Psoas muscle (tissue), 8 donors: ENCODE results near the gene LRRC1. TPM values are rescaled to one million over a fixed set of nuclear protein-coding genes. Genes with fewer than 3 reads are reported as not detected.
A peak's percentile ranks its signal among the peaks of the same experiment; 100 is the strongest.
"Not testable (repeated sequence)": the region's sequence is repeated elsewhere in the genome, so short reads cannot be mapped to it uniquely, and the experiment has no call there.

Experiments
- ATAC-seq, 4 donors: fragments of 200-7000 bp; cut with Tn5 transposase; one replicate each; pipeline ENCODE4 v1.9.1; 2020; ENCODE audit warnings: moderate library complexity in 3 of 4, mild to moderate bottlenecking in 2 of 4
- DNase-seq, 2 donors: peaks; one replicate each; pipeline ENCODE4 v3.0.0-alpha.2; 2020
- H3K27ac ChIP-seq: fragments of 200-600 bp; one replicate; pipeline ENCODE4 v1.8.0; 2022
- H3K27me3 ChIP-seq, 3 donors: fragments of 200-600 bp in 1 of 3; one replicate each; pipeline versions ENCODE4 v1.6.1 to v1.8.0; 2013 to 2022; ENCODE audit warnings: low read length in 2 of 3, mild to moderate bottlenecking in 2 of 3, moderate library complexity in 1 of 3; ENCODE audit not compliant: insufficient read depth in 3 of 3
- H3K36me3 ChIP-seq, 2 donors: fragments of 200-600 bp in 1 of 2; one replicate each; pipeline versions ENCODE4 v1.6.1 to v1.8.0; 2013 to 2022; ENCODE audit warnings: low read depth in 1 of 2, mild to moderate bottlenecking in 1 of 2, moderate library complexity in 1 of 2; ENCODE audit not compliant: insufficient read depth in 1 of 2
- H3K4me1 ChIP-seq: fragments of 200-600 bp; one replicate; pipeline ENCODE4 v1.8.0; 2022
- H3K4me3 ChIP-seq: fragments of 200-600 bp; one replicate; pipeline ENCODE4 v1.8.0; 2022; ENCODE audit warnings: mild to moderate bottlenecking
- H3K9me3 ChIP-seq: fragments of 200-600 bp; one replicate; pipeline ENCODE4 v1.8.0; 2022
- WGBS, 3 donors: extraction: QIAGEN DNeasy Blood & Tissue Kit; methylation state at CpG; one replicate each; pipeline versions ENCODE4 v1.1.6 to v1.1.7; 2013; 5-methylcytosine and 5-hydroxymethylcytosine counted together
- intact Hi-C, 2 donors: fragments of 100-400 bp; cut with DNase I; formaldehyde crosslinking; loops; one replicate each; pipeline versions ENCODE4 v1.11.0 to v1.14.2; 2022
- polyA plus RNA-seq, 3 donors: library from polyadenylated mRNA; stranded (reverse); fragments of 200-250 nt; gene quantifications; one replicate each; pipeline ENCODE4 v1.2.3, GENCODE V29; 2013
- total RNA-seq, 4 donors: library from RNA; stranded (reverse); fragmentation: NEBNext Ultra II Directional in 2 of 4; extraction: Animal tissue kit (Norgen Biotek cat#: 25700) in 2 of 4; gene quantifications; one replicate each; pipeline versions ENCODE4 v1.2.1 to v1.2.4, GENCODE V29; 2021 to 2023
- TF ChIP-seq, protein P1 (sequence below): fragments of 200-600 bp; IDR thresholded peaks from one replicate; pipeline ENCODE4 v1.8.0; 2022; ENCODE audit warnings: antibody characterized with exemption
- donor health status: healthy with polysubstance abuse.
- donor health status: DM: no; HTN: no; CAD: no; lungs with moderate emphysema.
- donor health status: Bipolar disorder and iron deficiency.
- donor health status: healthy.
- donor health status: DM: yes; HTN: yes; CAD: no.
- donor health status: DM: no; HTN: no; CAD: no.
- donor health status: DM: no; HTN: no; CAD: no.
- donor health status: DM: yes; HTN: yes; CAD: no.

The LRRC1 gene
- total and polyA plus RNA-seq, 7 donors, result 0.39 to 1.1 (median 0.46) TPM

DNA sequence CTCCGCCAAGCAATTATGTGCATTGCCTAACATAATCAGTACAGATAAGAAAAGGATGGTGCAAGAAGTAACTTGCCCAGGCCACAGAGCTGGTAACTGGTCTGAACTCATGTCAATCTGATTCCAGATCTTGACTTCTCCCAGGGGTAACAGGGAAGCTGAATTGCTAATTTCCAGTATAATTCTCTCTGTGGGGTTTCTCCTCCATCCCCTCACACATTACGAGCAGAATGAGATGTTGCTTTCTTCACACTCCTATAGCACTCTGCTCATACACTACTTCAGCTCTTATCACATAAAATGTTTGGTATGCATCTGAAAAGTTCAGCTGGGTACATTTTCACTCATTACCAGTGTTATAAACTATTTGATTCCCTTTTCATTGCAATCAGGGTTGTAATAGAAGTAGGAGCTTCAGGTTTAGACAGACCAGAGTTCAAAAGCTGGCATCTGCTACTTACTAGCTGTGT is 24.0 kb upstream of the LRRC1 start:
- H3K4me3 ChIP-seq, result no peak overlapping the region
- DNase-seq (no peak), ATAC-seq (no peak)
- no peaks in the 10 kb centered on the region for H3K36me3 ChIP-seq
- peaks cover 0 to 4% (median 0%) of the 10 kb centered on the region in 3 donors for H3K27me3 ChIP-seq
- 94 to 97% (median 96%) methylated on average over 2 of the region's 2 CpGs for WGBS, 3 donors
- no peak overlapping the region for H3K27ac ChIP-seq
- no peaks in the 10 kb centered on the region for H3K4me1 ChIP-seq
- intact Hi-C loops, result no loop called here
- TF ChIP-seq, protein P1, sequence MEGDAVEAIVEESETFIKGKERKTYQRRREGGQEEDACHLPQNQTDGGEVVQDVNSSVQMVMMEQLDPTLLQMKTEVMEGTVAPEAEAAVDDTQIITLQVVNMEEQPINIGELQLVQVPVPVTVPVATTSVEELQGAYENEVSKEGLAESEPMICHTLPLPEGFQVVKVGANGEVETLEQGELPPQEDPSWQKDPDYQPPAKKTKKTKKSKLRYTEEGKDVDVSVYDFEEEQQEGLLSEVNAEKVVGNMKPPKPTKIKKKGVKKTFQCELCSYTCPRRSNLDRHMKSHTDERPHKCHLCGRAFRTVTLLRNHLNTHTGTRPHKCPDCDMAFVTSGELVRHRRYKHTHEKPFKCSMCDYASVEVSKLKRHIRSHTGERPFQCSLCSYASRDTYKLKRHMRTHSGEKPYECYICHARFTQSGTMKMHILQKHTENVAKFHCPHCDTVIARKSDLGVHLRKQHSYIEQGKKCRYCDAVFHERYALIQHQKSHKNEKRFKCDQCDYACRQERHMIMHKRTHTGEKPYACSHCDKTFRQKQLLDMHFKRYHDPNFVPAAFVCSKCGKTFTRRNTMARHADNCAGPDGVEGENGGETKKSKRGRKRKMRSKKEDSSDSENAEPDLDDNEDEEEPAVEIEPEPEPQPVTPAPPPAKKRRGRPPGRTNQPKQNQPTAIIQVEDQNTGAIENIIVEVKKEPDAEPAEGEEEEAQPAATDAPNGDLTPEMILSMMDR, result no peak
- no peaks in the 10 kb centered on the region for H3K9me3 ChIP-seq

DNA sequence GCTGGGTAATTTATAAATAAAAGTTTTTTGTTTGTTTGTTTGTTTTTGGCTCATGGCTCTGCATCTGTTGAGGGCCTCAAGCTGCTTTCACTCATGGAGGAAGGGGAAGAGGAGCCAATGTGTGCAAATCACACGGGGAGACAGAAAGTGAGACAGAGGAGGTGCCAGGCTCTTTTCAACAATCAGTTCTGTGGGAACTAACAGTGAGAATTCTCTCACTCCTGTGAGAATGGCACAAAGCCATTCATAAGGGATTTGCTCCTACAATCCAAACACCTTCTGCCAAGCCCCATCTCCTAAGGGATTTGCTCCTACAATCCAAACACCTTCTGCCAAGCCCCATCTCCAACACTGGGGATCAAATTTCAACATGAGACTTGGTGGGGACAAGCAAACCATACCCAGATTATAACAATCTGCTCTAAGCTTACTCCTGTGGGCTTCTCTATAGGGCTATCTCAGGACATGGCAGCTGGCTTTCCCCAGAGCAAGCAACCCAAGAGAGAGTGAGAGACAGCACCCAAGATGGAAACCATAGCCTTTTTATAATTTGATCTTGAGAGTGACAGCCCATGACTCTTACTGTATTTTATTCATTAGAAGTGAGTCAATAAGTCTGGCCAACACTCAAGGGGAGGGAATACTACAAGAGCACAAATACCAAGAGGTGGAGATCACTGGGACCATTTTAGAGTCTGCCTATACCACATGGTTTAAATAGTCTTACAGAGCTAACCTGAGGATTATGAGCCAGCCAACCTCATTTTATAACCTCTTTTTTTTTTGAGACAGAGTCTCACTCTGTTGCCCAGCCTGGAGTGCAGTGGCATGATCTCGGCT is 22.8 kb upstream of the LRRC1 start:
- Histone ChIP-seq H3K4me3 (no peak overlapping the region), H3K27me3 (no peaks in the 10 kb centered on the region), H3K36me3 (no peaks in the 10 kb centered on the region), H3K4me1 (no peaks in the 10 kb centered on the region), H3K27ac (no peak overlapping the region), H3K9me3 (no peaks in the 10 kb centered on the region)
- WGBS, 3 donors, result 53 to 57% (median 57%) methylated on average over 2 of the region's 2 CpGs
- TF ChIP-seq, protein P1, result no peak
- ATAC-seq (peak in 1 of 4 donors; percentile 62), DNase-seq (no peak)
- intact Hi-C loops, result no loop called here

DNA sequence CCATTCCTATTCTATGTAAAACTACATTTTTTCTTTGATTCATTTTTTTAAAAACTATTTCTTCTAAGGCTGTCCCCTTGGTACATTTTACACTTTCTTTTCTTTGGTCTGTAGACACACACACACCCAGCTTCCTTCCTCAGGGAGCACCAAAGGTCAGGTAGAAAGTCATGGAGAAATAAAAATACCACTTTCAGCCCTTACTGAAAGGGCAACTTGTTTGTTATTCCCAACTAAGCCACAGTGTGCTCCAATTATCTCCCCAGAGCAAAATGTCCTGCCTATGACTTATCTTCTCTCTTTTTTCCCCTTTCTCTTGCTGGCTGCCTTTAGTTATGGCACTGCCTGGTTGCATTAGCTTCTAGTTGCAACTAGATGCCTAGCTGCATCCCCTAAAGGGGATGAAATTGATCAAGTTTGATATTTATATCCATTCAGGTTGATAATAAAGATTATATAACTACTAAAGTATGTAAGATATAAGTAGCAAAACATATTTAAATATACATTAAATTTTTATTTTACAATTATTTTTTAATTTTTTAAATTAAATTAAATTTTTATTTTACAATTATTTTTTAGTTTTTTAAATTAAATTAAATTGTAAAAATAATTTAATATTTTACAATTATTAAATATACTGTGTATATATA is 21.6 kb upstream of the LRRC1 start:
- Histone ChIP-seq H3K9me3 (no peaks in the 10 kb centered on the region), H3K4me1 (no peaks in the 10 kb centered on the region), H3K27me3 (no peaks in the 10 kb centered on the region), H3K4me3 (no peak overlapping the region), H3K27ac (no peak overlapping the region), H3K36me3 (no peaks in the 10 kb centered on the region)
- TF ChIP-seq, protein P1, result no peak
- DNase-seq, result no peak
- intact Hi-C loops, result no loop called here
- no peak for ATAC-seq

DNA sequence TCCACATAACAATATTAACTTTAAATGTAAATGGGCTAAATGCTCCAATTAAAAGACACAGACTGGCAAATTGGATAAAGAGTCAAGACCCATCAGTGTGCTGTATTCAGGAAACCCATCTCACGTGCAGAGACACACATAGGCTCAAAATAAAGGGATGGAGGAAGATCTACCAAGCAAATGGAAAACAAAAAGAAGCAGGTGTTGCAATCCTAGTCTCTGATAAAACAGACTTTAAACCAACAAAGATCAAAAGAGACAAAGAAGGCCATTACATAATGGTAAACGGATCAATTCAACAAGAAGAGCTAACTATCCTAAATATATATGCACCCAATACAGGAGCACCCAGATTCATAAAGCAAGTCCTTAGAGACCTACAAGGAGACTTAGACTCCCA is 18.7 kb upstream of the LRRC1 start:
- H3K9me3 ChIP-seq, H3K27me3 ChIP-seq, DNase-seq, H3K4me1 ChIP-seq, H3K4me3 ChIP-seq, ATAC-seq, intact Hi-C loops, H3K36me3 ChIP-seq, H3K27ac ChIP-seq: not testable (repeated sequence)
- 100% methylated on average over 1 of the region's 2 CpGs; no CpG with 5 or more reads in 2 of the 3 donors for WGBS, 3 donors

DNA sequence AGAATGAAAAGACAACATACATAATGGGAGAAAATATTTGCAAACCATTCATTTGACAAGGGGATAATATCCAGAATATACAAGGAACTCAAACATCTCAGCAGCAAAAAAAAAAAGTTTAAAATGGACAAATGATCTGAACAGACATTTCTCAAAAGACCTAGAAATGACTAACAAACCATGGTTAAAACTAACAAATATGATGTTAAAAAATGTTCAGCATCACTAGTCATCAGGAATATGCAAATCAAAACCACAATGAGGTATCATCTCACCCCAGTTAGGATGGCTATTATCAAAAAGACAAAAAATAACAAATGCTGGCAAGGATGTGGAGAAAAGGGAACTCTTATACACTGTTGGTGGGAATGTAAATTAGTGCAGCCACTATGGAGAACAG is 9.8 kb upstream of the LRRC1 start:
- H3K36me3 ChIP-seq, intact Hi-C loops, H3K27ac ChIP-seq, ATAC-seq, H3K4me1 ChIP-seq, H3K4me3 ChIP-seq, H3K27me3 ChIP-seq, DNase-seq: not testable (repeated sequence)
- peaks cover 19% of the 10 kb centered on the region for H3K9me3 ChIP-seq
